Measurements from ENCODE around the gene LIMS1.
A peak's percentile ranks its signal among the peaks of the same experiment; 100 is the strongest.

GRCh38 chr2:108533832-108534583, at the start of gene LIMS1:
- peak in 2 of 3 donors; percentile 32 to 45 for TF ChIP-seq POLR2AphosphoS5 (IDR thresholded peaks at IDR 0.05)
- TF ChIP-seq CTCF (IDR thresholded peaks at IDR 0.05): no peak
- no peak for TF ChIP-seq EP300 (IDR thresholded peaks at IDR 0.05)
